Endodermal cell (in vitro differentiated cells): ENCODE measurements around the gene PWWP2B. TPM values are rescaled to one million over a fixed set of nuclear protein-coding genes. Genes with fewer than 3 reads are reported as not detected.

ENCODE experiments used
- DNase-seq: peaks from one replicate; pipeline ENCODE4 v3.0.0-alpha.2; 2017
- H3K27ac ChIP-seq: 2 replicates; pipeline ENCODE4 v1.5.1; 2013; ENCODE audit warnings: mild to moderate bottlenecking, low read depth, low read length, moderate library complexity
- H3K27me3 ChIP-seq: 2 replicates; pipeline ENCODE4 v1.6.1; 2013; ENCODE audit warnings: mild to moderate bottlenecking, low read length, moderate library complexity; ENCODE audit not compliant: insufficient read depth, control insufficient read depth, poor library complexity, severe bottlenecking
- H3K36me3 ChIP-seq: 2 replicates; pipeline ENCODE4 v1.7.0; 2013; ENCODE audit warnings: mild to moderate bottlenecking, low read length, moderate library complexity; ENCODE audit not compliant: control insufficient read depth, insufficient read depth
- H3K4me1 ChIP-seq: one replicate; pipeline ENCODE4 v1.7.0; 2013; ENCODE audit warnings: low read length; ENCODE audit not compliant: control insufficient read depth, insufficient read depth
- H3K4me3 ChIP-seq: 2 replicates; pipeline ENCODE4 v1.5.1; 2013; ENCODE audit warnings: mild to moderate bottlenecking, low read length, moderate library complexity
- H3K9ac ChIP-seq: 2 replicates; pipeline ENCODE4 v1.6.1; 2013; ENCODE audit warnings: mild to moderate bottlenecking, low read length, moderate library complexity; ENCODE audit not compliant: poor library complexity, severe bottlenecking; ENCODE audit errors: extremely low read depth
- H3K9me3 ChIP-seq: 2 replicates; pipeline ENCODE4 v1.6.1; 2013; ENCODE audit warnings: mild to moderate bottlenecking, low read length, moderate library complexity; ENCODE audit not compliant: control insufficient read depth
- H3K27ac Mint-ChIP-seq: 2 replicates; pipeline ENCODE4 v1.8.0; 2020; ENCODE audit warnings: mixed read lengths
- H3K27me3 Mint-ChIP-seq: 2 replicates; pipeline ENCODE4 v1.8.0; 2021; ENCODE audit warnings: mild to moderate bottlenecking, mixed read lengths; ENCODE audit not compliant: insufficient read depth
- H3K36me3 Mint-ChIP-seq: 2 replicates; pipeline ENCODE4 v1.8.0; 2020; ENCODE audit warnings: low read depth, mixed read lengths
- H3K4me1 Mint-ChIP-seq: 2 replicates; pipeline ENCODE4 v1.8.0; 2020; ENCODE audit warnings: mixed read lengths
- H3K4me3 Mint-ChIP-seq: 2 replicates; pipeline ENCODE4 v1.8.0; 2020; ENCODE audit warnings: mild to moderate bottlenecking, moderate library complexity, mixed read lengths
- H3K9me3 Mint-ChIP-seq: 2 replicates; pipeline ENCODE4 v1.8.0; 2020; ENCODE audit warnings: mild to moderate bottlenecking, mixed read lengths
- CTCF ChIP-seq: fragments of 200-600 bp; sonication (generic); conservative IDR thresholded peaks from 2 replicates; pipeline ENCODE4 v1.5.0; 2021; ENCODE audit warnings: antibody characterized with exemption, mild to moderate bottlenecking
- WGBS, 2 experiments: methylation state at CpG; one replicate each; pipeline versions ENCODE4 v1.1.5 to v1.1.7; 2013; ENCODE audit warnings: missing lambda C conversion rate in 2 of 2, mixed read lengths in 1 of 2; ENCODE audit not compliant: insufficient coverage in 1 of 2, insufficient read length in 1 of 2; 5-methylcytosine and 5-hydroxymethylcytosine counted together
- long read RNA-seq, 4 experiments: library from polyadenylated mRNA in 2 of 4; library from RNA in 1 of 4; library from capped mRNA in 1 of 4; stranded (forward) in 3 of 4; unstranded in 1 of 4; transcript quantifications; one replicate each; pipeline ENCODE4 v2.0.0, GENCODE V29; 2020 to 2021; ENCODE audit warnings: inconsistent platforms in 1 of 4
- polyA plus RNA-seq, 2 experiments: library from polyadenylated mRNA; stranded (reverse); fragments of 50-300 nt; gene quantifications; one replicate each; pipeline ENCODE4 v1.2.3, GENCODE V29; 2013
- total RNA-seq, 2 donors: library from RNA; stranded (reverse); fragmentation: NEBNext Ultra II Directional in 1 of 2; extraction: Animal tissue kit (Norgen Biotek cat#: 25700) in 1 of 2; gene quantifications; 2 replicates in 1 of 2; 3 replicates in 1 of 2; pipeline ENCODE4 v1.2.1, GENCODE V29; 2021

Gene PWWP2B
- total RNA-seq: 10 to 100 TPM; 11.4 to 13.9 TPM
- polyA plus RNA-seq (2013, experiment 1 of 2): 7.5 TPM
- 6.7 TPM for polyA plus RNA-seq (2013, experiment 2 of 2)
- long read RNA-seq, experiment 1, partial matches to known transcripts: 6 of 8 reads
- long read RNA-seq, experiment 1, other reads (novel, unspliced or antisense): 0 of 8 reads
- long read RNA-seq, experiment 2, transcript PWWP2B-201 (3 exons, 2,651 nt): major isoform, 12 of 24 reads
- long read RNA-seq, experiment 2, transcript PWWP2B-202 (3 exons, 2,013 nt): minor isoform, 5 of 24 reads
- long read RNA-seq, experiment 2, partial matches to known transcripts: 0 of 24 reads
- long read RNA-seq, experiment 2, other reads (novel, unspliced or antisense): 7 of 24 reads
- long read RNA-seq, experiment 3, partial matches to known transcripts: 0 of 3 reads
- long read RNA-seq, experiment 3, other reads (novel, unspliced or antisense): 3 of 3 reads
- long read RNA-seq, experiment 4, partial matches to known transcripts: 0 of 1 reads
- long read RNA-seq, experiment 4, other reads (novel, unspliced or antisense): 1 of 1 reads

DNA sequence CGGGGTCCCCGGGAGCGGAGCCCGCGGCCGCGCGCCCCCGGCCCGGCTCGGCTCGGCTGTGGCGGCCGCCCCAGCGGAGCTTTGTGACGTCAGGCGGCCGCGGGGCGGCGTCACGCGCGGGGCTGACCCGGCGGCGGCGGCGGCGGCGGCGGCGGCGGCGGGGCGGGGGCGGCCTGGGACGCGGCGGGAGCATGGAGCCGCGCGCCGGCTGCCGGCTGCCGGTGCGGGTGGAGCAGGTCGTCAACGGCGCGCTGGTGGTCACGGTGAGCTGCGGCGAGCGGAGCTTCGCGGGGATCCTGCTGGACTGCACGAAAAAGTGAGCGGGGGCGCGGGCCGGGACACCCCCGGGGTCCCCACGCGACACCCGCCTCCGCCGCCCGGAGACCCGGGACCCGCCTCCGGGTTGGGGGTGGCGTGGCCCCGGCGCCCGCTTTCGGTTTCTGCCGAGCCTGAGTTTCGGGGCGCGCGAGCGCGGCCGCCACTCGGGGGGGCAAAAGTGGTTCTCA is at the start of gene PWWP2B:
TSS of gene PWWP2B (plus strand) at position 165 of the 506 bp plus-strand sequence. CDS start at position 192, 27 bp downstream.
- Histone ChIP-seq H3K9me3 (no peaks in the 10 kb centered on the region), H3K9ac (peak within 1 kb of the TSS; percentile 11), H3K36me3 (no peaks in the 10 kb centered on the region), H3K4me3 (peak within 1 kb of the TSS; percentile 75), H3K4me1 (peaks cover 3% of the 10 kb centered on the region), H3K27me3 (no peaks in the 10 kb centered on the region), H3K27ac (no peak within 1 kb of the TSS)
- DNase-seq: no peak
- Mint-ChIP-seq H3K36me3 (no peaks in the 10 kb centered on the region), H3K4me1 (peaks cover 6% of the 10 kb centered on the region), H3K27ac (peak within 1 kb of the TSS; percentile 90), H3K27me3 (peaks cover 2% of the 10 kb centered on the region), H3K9me3 (no peaks in the 10 kb centered on the region), H3K4me3 (peak within 1 kb of the TSS; percentile 68)
- 0% methylated on average over 9 to 86 of the region's 86 CpGs for WGBS, 2 experiments
- TF ChIP-seq CTCF: no peak

GRCh38 chr10:132347211-132347930 is 49.6 kb upstream of the PWWP2B start:
- Mint-ChIP-seq H3K36me3 (peaks cover 45% of the 10 kb centered on the region), H3K4me1 (no peaks in the 10 kb centered on the region), H3K27me3 (no peaks in the 10 kb centered on the region), H3K27ac (no peak overlapping the region), H3K9me3 (peaks cover 2% of the 10 kb centered on the region), H3K4me3 (no peak overlapping the region)
- no peak for TF ChIP-seq CTCF
- WGBS, 2 experiments: 94% methylated on average over 11 to 23 of the region's 23 CpGs
- Histone ChIP-seq H3K36me3 (peaks cover 18% of the 10 kb centered on the region), H3K27me3 (no peaks in the 10 kb centered on the region), H3K27ac (no peak overlapping the region), H3K4me3 (no peak overlapping the region), H3K4me1 (no peaks in the 10 kb centered on the region), H3K9me3 (peaks cover 4% of the 10 kb centered on the region), H3K9ac (no peak overlapping the region)
- DNase-seq: no peak

GRCh38 chr10:132347931-132348267 is 49.1 kb upstream of the PWWP2B start:
- H3K9me3 ChIP-seq: peaks cover 4% of the 10 kb centered on the region
- no peak overlapping the region for H3K4me3 ChIP-seq
- 86 to 89% methylated on average over 12 to 13 of the region's 13 CpGs for WGBS, 2 experiments
- H3K27ac ChIP-seq: no peak overlapping the region
- Mint-ChIP-seq H3K4me1 (no peaks in the 10 kb centered on the region), H3K4me3 (no peak overlapping the region), H3K9me3 (no peaks in the 10 kb centered on the region), H3K36me3 (peaks cover 43% of the 10 kb centered on the region), H3K27ac (no peak overlapping the region), H3K27me3 (no peaks in the 10 kb centered on the region)
- no peaks in the 10 kb centered on the region for H3K4me1 ChIP-seq
- no peaks in the 10 kb centered on the region for H3K27me3 ChIP-seq
- H3K36me3 ChIP-seq: peaks cover 18% of the 10 kb centered on the region
- H3K9ac ChIP-seq: no peak overlapping the region
- TF ChIP-seq CTCF: no peak
- DNase-seq: no peak
